GM12874 (cell line): ENCODE measurements around the gene PC.

Experiments
- TF ChIP-seq, protein P1 (sequence below): IDR thresholded peaks from 2 replicates; pipeline ENCODE4 v1.5.1; 2011; ENCODE audit warnings: low read depth, mild to moderate bottlenecking, control low read depth, low read length, moderate library complexity; ENCODE audit not compliant: insufficient read depth

PC gene

DNA sequence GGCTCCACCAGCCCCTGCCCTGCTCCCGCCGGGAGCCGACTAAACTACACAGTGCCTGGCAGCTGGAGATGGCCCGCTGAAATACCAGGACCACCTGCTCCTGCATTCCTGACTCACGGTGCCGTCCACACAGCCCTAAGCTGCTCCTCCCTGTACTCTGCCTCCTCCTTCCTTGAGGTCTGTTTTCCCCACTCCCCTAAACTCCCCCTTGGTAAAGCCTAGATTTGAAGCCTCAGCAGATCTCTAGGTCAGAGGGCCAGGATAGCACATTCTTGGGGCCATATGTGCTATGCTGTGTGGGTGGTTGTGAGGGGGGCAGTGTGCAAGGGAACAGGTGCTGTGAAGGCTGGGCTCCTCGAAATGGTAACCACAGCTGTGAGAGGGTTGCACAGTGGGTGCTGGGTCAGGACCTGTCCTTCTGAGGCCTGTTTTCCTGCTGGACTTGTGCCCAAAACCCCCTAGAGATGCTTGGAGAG, 91.6 kb downstream of the PC start:
- TF ChIP-seq, protein P1, sequence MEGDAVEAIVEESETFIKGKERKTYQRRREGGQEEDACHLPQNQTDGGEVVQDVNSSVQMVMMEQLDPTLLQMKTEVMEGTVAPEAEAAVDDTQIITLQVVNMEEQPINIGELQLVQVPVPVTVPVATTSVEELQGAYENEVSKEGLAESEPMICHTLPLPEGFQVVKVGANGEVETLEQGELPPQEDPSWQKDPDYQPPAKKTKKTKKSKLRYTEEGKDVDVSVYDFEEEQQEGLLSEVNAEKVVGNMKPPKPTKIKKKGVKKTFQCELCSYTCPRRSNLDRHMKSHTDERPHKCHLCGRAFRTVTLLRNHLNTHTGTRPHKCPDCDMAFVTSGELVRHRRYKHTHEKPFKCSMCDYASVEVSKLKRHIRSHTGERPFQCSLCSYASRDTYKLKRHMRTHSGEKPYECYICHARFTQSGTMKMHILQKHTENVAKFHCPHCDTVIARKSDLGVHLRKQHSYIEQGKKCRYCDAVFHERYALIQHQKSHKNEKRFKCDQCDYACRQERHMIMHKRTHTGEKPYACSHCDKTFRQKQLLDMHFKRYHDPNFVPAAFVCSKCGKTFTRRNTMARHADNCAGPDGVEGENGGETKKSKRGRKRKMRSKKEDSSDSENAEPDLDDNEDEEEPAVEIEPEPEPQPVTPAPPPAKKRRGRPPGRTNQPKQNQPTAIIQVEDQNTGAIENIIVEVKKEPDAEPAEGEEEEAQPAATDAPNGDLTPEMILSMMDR: no peak

DNA sequence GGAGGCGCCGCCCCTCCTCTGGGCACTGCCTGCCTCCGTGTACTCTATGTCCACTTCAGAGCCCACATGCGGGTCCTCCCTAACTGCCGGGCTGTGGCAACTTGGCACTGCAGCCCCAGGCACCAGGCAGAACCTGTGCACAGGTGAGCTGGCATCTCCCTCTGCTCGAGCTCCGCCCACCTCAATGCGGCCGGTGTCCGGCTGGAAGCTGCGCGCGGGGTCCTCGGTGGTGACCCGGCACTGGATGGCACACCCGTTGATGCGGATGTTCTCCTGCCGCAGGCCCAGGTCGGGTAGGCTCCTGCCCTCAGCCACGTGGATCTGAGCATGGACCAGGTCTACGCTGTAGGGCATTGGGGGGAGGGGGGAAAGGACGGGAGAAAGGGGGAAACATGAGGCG, 92.2 kb downstream of the PC start:
- TF ChIP-seq, protein P1: no peak

DNA sequence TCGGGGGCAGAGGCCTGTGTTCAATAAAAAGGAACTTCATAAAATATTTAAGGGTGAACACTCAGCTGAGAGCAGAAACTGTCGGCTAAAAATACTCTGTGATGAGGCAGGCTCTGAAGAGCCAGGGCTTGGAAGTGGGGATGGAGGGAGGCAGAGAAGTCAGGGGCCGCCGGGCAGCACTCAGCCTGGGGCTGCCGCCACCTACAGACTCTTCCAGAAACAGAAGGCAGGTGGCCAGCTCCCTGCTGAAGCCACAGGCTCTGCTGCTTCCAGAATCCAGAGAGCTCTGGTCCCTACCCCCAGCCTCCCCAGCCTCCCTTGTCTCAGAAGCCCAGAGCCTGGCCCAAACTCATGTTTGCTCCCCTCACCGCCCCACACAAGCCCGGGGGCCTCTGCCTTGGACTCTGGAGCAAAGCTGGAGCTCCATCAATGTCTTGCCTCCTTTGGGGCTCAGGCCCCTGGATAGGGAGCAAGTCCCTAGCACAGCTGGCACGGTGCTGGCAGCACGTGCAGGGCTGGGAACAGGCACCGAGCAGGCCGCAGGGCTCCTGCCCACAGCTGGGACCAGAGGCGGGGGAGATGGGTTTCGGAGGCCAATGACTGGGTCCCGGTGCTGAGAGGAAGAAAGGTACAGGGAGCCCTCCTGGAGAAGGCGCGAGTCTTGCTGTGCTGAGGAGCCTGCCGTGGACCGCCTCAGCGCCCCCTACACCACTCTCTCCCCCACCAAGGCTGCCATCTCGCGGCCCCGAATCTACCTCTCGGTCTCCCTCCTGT, 93.1 kb downstream of the PC start:
- TF ChIP-seq, protein P1: no peak

DNA sequence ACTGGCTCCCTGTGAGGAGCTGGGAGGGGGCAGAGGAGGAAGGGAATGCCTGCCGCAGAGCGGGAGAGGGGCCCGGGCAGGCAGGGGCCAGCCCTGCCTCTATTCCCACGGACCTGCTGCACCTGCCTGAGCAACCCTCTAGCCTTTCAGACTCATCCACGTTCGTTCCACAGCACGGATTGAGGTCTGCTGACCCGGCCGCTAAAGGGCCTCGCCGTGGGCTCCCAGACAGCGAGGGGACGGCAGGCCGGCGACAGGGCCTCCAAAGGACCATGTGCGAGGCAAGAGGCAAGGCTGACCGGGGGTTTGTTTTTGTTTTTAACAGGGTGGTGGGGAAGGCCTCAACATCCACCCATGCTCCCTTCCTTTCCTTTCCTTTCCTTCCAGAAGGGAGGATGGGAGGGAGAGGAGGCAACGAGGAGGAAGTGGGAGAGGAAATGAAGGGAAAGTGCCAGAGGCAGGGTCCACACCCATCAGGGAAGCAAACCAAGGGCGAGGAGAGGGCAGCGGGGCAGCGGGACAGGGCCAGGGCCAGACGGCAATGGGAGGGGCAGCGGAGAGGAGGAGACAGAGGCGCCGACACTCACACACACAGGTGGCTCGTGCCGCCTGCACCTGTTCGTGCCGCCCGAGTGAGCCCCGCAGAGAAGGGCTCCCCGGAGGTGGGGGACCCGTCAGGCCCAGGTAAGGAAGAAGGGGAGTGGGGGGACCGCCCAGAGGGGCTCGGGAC, 93.8 kb downstream of the PC start:
- TF ChIP-seq, protein P1: no peak

DNA sequence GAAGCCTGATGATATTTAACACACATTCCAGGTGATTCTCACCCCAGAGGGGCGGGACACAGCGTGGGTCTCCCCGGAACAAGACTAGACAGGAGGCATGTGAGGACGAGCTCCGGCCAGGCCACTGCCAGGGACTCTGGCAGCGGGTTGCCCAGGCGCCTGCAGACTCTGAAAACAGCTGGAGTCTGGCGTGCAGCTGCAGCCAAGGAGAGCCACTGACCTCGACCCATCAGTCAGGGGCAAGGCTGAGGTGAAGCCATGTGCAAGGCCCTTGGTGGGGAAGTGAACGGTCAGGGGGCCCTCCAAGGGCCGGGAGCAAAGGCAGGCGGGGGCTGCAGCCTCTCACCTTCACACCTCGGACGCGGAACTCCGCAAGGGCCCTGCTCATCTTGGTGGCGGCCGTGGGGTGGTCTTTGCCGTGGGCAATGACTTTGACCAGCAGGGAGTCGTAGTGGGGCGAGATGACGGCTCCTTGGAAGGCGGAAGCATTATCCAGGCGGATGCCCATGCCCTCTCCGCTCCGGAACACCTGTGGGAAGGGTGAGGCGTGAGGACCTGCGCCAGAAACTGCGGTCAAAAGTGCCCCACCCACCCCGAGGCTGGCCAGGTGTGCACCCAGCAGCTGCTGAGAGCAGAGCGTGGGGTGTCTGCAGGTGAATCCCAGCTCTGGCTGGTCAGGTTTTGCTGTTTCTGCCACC, 94.6 kb downstream of the PC start:
- TF ChIP-seq, protein P1: no peak

DNA sequence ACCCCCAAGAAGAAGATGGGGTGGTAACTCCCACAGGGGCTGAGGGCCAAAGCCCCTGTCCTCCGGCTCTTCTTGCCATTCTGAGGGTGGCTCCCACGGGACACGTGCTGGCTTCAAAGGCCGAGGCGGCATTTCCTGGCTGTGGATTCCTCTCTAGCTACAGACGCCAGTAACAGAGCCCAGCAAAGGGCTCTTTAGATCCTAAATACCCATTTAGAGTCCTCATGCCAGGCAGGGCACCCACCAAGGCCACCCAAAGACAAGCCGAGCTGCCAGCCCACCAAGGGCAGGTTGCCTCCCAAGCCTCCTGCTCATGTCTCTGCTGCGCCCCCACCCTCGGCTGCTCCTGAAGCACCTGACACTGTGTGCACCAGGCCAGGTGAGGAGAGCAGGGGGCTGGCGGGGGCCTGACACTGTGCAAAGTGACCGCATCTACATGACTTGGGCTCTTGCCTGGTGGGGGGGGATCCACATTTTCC, 95.6 kb downstream of the PC start:
- TF ChIP-seq, protein P1: no peak
